OCI-M2 (cell line): ENCODE data around the gene SLC7A10.
A peak's percentile ranks its signal among the peaks of the same experiment; 100 is the strongest.
"Not testable (repeated sequence)": the region's sequence is repeated elsewhere in the genome, so short reads cannot be mapped to it uniquely, and the experiment has no call there.

Experiments
- DNase-seq: peaks from one replicate; lab custom pipeline; 2025; ENCODE audit not compliant: unreplicated experiment; lab: John Stamatoyannopoulos, UW

The SLC7A10 gene

DNA sequence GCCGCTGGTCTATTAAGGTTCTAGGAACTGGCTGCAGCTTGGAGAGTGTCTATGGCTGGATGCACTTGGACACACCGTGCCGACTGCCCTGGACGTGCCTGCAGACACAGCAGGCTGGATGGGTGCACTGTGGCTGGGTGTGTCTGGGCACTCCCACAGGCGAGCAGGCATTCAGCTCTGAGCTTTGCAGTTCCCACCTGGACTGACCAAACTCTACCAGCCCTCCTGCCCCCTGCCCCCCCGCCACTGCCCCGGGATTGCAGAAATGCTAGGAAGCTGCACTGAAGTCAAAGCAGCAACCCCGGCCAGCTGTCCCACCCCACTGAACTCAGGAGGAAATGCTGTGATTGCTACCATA, 38.5 kb downstream of the SLC7A10 start:
- no peak for DNase-seq

DNA sequence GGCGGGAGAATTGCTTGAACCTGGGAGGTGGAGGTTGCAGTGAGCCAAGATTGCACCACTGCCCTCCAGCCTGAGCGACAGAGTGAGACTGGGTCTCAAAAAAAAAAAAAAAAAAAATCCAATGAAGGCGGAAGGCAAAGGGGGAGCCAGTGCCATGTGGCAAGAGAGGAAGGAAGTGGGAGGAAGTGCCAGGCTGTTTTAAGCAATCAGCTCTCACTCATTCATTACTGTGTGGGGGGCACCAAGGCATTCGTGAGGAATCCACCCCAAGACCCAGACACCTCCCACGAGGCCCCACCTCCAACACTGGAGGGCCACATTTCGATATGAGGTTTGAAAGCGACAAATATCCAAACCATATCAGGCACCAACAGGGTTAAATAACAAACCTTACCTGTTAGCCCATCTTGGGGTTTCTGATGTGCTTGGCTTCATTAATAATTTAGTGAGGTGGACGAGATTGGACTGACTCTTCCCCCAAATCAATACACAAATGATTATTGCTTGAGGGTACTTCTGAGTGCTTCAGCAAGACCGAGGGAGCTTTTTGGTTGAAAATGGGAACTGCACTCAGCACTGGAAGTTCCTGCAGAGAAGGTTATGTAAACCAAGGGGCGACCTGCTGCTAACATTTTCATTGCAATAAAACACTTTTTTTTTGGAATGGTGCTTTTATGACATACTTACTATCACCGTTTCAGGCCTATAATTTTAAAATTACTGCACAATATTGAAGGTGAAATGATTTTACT, 39.0 kb downstream of the SLC7A10 start:
- no peak for DNase-seq

DNA sequence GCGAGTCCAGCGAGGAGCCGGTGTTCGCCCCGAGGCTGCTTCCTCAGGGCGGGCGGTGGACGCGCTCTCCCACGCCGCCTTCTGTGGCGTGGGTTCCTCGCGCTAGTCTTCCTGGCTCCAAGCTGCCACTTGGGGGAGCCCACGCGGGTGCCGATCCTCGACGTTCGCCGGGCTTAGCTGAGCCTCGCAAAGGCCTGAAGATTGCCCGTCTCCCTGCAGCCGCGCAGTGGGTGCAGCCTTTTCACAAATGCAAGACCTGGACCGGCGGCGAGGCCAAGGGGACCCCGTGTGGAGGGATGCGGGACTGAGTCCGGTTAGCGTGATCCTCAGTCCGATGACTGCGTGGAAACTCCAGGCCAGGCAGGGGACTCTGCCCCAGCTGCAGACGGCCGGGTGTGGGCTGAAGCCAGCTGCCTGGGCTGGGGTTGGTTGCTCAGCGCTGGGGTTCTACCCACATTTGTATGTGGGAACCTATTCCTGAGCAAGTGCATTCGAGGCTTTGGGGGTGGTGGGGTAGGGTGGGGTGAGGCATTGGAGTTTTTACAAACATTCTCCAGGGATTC, 48.2 kb downstream of the SLC7A10 start:
- peak; percentile 82 for DNase-seq

DNA sequence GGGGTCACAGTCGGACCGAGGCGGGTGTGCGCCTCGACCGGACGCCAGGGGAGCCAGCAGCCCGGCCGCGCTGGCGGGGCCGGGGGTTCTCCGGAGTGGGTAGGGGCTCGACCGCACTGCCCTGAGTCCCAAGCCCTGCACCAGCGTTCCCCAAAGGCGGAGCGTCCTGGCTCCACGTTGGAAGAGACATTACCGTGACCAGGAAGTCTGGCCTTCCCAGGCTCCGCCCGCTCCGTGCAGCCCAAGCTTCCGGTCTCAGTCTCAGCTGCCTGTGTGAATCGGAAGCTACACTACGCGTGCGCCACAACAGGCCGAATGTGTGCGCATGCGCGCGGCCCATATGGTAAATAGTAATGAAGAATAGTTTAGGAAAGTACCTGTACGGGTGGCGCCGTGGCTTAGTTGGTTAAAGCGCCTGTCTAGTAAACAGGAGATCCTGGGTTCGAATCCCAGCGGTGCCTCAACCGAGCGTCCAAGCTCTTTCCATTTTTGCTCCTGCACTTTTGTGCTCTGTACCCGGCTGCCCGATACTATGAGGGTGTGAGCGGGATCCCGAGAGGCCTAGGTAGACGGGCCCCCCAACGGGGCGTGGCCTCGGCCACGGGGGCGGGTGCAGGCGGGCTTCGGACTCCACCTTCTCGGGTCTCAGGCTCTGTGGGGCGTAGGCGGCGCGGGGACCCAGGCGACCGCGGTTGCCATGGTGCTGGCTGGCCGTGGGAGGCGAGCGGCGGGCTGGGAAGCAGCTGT, 48.8 kb downstream of the SLC7A10 start:
- DNase-seq: peak; percentile 100

DNA sequence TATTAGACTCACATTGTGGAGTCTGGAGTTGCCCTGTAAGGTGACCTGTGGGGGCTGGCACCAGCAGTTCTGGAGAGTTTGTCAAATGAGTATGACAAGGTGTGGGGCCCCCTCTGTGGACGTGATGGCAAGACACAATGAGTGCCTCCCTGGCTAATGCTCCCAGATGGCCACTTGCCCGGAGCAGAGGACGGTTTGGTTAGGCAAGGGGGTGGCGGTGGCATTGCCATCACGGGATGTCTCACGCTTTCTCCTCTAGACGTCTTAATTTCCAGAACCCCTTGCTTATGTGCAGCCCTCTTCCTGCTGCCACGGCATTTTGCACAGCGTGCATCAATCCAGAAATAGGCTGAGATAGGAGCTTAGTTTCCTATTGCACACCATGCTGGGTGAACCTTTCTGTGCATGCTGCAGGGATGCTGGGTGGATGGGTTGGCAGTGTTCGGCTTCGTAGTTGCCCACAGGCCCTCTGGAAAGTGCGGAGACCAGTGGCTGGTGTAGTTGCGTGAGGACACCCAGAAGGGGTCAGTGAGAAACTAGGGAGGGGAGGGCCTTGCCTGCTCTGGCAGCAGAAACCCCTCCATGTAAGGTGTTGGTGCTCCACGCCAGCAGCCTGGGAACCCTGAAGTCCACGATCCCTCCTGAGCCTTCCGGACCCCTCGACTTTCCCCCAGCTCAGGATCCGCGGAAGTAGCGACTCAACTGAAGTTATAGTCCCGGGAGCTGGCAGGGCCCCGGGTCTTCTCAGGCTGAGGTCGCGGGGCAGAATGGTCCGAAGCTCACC, 49.6 kb downstream of the SLC7A10 start:
- DNase-seq: no peak

DNA sequence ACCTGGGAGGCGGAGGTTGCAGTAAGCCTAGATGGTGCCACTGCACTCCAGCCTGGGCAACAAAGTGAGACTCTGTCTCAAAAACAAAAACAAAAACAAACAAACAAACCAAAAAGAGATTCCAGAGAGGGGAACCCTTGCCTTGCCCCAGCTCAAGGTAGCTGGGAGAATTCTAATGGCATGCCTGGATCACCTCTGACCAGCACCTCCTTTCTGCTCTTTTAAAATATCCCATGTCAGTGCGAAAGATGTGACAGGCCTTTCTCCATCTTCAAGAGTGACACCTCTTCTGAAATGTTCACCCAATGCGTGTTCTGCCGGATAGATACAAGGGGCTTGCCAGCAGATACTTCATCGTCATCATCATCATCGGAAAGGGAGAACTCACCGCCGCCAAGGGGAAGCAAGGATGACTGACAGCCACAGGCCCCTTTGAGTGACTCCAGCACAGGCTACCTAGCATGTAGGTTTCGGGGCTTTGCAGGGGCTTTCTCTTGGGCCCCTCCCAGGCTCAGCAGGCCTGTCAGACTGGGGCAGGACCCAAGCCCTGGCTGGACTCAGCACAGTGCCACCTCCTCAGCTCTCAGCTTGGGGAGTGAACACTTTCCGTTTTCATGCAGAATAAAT, 50.4 kb downstream of the SLC7A10 start:
- DNase-seq: no peak

DNA sequence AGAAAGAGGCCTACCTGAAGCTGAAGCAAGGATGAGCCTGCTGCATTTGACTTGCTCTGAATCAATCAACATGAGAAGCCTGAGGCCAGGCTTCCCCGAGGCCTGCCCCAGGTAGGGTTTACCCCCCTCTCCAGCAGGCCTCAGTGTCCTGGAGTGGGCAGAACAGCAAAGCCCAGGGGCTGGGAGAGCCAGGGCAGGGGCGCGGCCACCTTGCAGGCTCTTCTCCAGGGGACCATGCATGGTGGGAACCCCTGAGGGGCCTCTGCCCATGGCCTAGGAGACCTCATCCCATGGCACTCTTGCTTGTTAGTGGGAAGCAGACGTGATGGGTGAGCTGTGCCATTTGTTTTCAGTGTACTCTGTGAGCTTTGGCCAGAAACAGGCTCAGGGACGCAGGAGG, 51.5 kb downstream of the SLC7A10 start:
- no peak for DNase-seq

DNA sequence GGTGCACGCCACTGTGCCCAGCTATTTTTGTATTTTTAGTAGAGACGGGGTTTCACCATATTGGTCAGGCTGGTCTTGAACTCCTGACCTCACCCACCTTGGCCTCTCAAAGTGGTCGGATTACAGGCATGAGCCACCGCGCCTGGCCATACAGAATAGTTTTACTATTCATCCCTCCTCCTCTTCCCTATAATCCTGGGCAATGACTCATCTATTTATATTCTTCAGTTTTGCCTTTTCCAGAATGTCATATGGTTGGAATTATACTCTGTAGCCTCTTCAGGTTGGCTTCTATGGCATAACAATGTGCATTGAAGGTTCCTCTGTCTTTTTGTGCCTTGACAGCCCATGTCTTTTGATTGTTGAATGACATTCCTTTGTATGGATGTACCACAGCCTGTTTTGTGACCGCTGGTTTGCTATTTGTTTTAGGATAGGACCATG, 53.7 kb downstream of the SLC7A10 start:
- no peak for DNase-seq

DNA sequence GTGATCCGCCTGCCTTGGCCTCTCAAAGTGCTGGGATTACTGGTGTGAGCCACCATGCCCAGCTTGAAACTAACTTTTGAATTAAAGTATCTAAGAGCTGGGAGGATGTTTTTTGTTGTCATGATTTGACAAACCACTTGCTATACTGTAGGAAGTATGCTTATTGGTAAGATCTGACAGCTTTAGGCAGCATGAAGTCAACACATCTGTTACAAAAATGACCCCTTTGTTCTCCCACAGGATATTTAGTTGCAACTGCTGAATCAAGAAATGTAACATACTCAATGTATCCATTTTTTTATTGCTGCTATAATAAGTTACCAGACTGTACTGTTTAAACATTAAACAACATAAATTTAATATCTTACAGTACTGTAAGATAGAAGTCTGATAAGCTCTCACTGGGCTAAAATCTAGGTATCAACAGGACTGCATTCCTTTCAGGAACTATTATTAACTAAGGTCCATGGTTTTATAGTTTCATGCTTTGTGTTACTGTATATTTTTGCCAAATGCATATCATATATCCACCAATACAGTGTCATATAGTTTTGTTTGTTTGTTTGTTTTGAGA, 54.3 kb downstream of the SLC7A10 start:
- no peak for DNase-seq

DNA sequence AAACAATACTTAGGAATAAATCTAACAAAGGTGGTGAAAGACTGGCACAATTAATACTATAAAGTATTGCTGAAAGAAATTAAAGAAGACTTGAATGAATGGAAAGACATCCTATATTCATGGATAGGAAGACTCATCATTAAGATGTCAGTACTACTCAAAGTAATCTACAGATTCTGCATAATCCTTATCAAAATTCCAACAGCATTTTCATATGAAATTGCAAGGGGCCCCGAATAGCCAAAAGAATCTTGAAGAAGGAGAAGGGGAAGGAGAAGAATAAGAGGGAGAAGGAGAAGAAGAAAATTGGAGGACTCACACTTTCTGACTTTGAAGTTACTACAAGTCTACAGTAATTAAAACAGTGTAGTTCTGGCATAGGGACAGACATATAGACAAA, 57.1 kb downstream of the SLC7A10 start:
- DNase-seq: no peak

DNA sequence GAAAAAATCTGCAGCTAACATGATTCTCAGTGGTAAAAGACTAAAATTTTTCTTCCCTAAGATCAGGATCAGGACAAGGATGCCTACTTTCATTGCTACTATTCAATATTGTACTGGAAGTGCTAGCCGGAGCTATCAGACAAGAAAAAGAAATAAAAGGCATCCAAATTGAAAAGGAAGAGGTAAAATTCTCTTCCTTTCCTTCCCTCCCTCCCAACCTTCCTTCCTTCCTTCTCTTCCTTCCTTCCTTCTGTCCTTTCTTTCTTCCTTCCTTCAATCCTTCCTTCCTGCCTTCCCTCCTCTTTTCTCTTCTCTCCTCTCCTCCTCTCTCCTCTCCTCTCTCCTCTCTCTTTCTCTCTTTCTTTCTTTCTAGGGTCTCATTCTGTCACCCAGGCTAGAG, 58.2 kb downstream of the SLC7A10 start:
- no peak for DNase-seq

DNA sequence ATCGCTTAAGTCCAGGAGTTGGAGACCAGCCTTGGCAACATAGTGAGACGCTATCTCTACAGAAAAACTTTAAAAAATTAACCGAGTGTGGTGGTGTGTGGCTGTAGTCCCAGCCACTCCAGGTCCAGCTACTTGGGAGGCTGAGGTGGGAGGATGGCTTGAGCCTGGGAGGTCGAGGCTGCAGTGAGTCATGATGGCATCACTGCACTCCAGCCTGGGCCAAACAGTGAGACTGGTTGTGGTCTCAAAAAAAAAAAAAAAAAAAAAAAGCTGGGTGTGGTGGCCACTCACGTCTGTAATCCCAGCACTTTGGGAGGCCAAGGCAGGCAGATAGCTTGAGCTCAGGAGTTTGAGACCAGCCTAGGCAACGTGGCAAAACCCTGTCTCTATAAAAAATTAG, 59.6 kb downstream of the SLC7A10 start:
- DNase-seq: not testable (repeated sequence)

DNA sequence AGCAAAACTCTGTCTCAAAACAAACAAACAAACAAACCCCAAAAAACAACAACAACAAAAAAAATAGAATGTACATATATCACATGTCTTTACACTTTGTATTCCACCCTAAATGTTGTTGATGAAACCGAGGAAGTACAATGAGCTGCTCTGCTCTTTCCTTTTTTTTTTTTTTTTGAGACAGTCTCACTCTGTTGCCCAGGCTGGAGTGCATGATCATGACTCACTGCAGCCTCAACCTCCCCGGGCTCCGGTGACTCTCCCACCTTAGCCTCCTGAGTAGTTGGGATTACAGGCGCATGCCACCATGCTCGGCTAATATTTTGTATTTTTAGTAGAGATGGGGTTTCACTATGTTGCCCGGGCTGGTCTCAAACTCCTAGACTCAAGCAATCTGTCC, 62.2 kb downstream of the SLC7A10 start:
- no peak for DNase-seq

DNA sequence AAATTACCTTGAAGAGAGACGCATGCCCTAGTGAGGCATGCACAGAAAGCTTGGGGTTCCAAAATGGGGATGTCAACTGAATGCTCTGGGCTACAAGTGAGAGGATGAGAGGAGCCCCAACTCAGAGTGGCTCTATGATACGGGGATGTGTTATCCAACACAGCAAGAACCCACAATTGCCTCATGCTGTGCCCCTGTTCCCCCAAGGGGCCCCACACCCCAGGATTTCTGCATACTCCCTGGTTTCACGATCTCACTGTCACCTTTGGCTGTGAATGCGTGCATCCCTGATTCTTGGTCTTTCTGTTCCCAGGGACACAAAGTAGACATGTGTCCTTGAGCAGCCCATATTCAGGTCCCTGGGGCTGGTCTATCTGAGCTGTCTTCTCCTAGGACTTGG, 64.4 kb downstream of the SLC7A10 start:
- no peak for DNase-seq

DNA sequence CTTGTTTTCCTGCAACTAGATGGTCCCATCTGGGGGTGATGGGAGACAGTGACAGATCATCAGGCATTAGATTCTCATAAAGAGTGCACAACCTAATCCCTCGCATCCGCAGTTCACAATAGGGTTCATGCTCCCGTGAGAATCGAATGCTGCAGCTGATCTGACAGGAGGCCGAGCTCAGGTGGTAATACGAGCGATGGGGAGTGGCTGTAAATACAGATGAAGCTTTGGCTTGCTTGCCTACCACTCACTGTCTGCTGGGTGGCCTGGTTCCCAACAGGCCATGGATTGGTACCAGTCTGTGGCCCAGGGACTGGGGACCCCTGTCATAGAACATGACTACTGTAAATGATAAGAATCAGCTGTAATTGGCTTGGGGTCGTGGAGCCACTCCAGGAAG, 65.8 kb downstream of the SLC7A10 start:
- no peak for DNase-seq

DNA sequence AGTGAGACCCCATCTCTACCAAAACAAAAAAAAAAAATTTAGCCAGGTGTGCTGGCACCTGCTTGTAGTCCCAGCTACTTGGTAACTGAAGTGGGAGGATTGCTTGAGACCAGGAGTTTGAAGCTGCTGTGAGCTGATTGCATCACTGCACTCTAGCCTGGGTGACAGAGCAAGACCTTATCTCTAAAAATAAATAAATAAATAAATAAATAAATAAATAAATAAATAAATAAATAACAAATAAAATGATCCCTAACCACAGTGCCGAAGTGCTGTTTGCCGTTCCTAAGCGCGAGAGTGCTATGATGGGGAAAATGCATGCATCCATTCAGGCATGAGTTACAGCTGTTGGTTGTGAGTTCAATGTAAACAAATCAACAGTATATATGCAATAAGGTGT, 66.5 kb downstream of the SLC7A10 start:
- no peak for DNase-seq
